Astrocyte of the cerebellum (primary cell): Measurements from ENCODE around the gene DEFB110.

Source experiments
- DNase-seq: peaks from one replicate; pipeline ENCODE4 v3.0.0-alpha.2; 2011; ENCODE audit warnings: low read depth
- H3K4me3 ChIP-seq: 2 replicates; pipeline ENCODE4 v1.5.1; 2011; ENCODE audit warnings: mild to moderate bottlenecking, low read depth, low read length, moderate library complexity
- CTCF ChIP-seq: IDR thresholded peaks from 2 replicates; pipeline ENCODE4 v1.5.1; 2012; ENCODE audit warnings: low read length, low read depth, moderate library complexity, mild to moderate bottlenecking; ENCODE audit errors: missing control alignments
- in situ Hi-C: cut with HindIII; loops from 2 replicates; pipeline ENCODE4 v1.10.0; 2017; ENCODE audit warnings: low sequenced_read_pairs

The DEFB110 gene

GRCh38 chr6:50021894-50022293 is at the start of gene DEFB110:
Gene DEFB110 (minus strand): TSS chr6:50021994. CDS start chr6:50021935, 59 bp downstream.
- TF ChIP-seq CTCF = no peak
- in situ Hi-C loops = no loop called here
- DNase-seq = no peak
- H3K4me3 ChIP-seq = no peak within 1 kb of the TSS

GRCh38 chr6:50070101-50070500 is 48.3 kb upstream of the DEFB110 start:
- TF ChIP-seq CTCF = no peak
- H3K4me3 ChIP-seq = no peak overlapping the region
- in situ Hi-C loops = no loop called here
- DNase-seq = no peak

- no peak overlapping the region for H3K4me3 ChIP-seq
- no peak for DNase-seq
- no peak for TF ChIP-seq CTCF
- in situ Hi-C loops = no loop called here
Observed at GRCh38 chr6:50062051-50062450, 40.3 kb upstream of the DEFB110 start.

GRCh38 chr6:50056242-50056641 is 34.4 kb upstream of the DEFB110 start:
- in situ Hi-C loops = no loop called here
- H3K4me3 ChIP-seq = no peak overlapping the region
- DNase-seq = no peak
- TF ChIP-seq CTCF = no peak

DNA sequence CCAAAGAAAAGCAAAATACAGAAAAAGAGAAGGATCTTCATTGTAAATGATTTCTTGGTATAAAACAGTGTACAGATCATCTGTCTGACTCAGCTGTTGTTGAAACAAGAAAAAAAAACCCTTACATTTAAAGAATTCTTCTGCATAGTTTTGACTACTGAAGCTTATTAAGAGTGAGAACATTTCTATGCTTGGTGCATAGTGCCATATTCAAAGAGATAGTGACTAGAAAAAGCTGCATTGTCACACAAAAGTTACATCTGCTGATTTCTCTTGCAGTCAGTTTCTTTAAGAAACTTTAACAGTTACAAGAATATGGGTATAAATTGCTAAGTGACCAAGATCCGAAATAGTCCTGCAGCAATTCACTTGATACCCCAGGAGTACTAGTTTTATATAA is 28.0 kb upstream of the DEFB110 start, which contains the start of gene DEFB112:
Gene DEFB112, minus strand, starts transcription at position 101 of the 400 bp plus-strand sequence. Its CDS starts 60 bp downstream, at position 41.
- no peak for TF ChIP-seq CTCF
- no peak for DNase-seq
- in situ Hi-C loops = no loop called here
- H3K4me3 ChIP-seq = no peak within 1 kb of the TSS

DNA sequence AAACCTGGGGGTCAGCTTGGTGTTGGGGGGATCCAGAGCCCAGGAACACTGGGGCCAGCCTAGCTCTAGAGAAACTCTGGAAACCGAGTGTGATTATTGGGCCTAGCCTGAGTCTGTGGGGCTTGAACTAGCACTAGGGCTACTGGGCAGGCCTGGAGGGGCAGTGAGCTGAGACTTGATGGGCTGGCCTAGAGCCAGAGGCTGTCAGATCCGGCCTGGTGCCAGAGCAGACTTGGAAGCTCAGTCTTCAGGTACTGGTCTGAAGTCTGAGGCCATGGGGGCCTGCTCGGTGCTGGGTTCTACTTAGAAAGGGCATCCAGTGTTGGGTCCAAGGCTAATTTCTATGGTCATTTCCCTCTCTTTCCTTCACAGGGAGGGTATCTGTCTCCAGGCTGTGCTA is 25.2 kb upstream of the DEFB110 start:
- H3K4me3 ChIP-seq = no peak overlapping the region
- no peak for DNase-seq
- in situ Hi-C loops = no loop called here
- no peak for TF ChIP-seq CTCF
